GM08714 (cell line): ENCODE measurements around the gene NPPA.
"Not testable (repeated sequence)": the region's sequence is repeated elsewhere in the genome, so short reads cannot be mapped to it uniquely, and the experiment has no call there.

ENCODE experiments used
- H3K4me3 ChIP-seq: fragments of 200-500 bp; sonication (Bioruptor generic); 2 replicates; pipeline ENCODE4 v1.5.1; 2014; ENCODE audit warnings: mild to moderate bottlenecking, low read length, inconsistent platforms
- ZNF274 ChIP-seq: IDR thresholded peaks from 2 replicates; pipeline ENCODE4 v1.6.1; 2012; ENCODE audit warnings: mild to moderate bottlenecking, low read depth, low read length

NPPA gene

DNA sequence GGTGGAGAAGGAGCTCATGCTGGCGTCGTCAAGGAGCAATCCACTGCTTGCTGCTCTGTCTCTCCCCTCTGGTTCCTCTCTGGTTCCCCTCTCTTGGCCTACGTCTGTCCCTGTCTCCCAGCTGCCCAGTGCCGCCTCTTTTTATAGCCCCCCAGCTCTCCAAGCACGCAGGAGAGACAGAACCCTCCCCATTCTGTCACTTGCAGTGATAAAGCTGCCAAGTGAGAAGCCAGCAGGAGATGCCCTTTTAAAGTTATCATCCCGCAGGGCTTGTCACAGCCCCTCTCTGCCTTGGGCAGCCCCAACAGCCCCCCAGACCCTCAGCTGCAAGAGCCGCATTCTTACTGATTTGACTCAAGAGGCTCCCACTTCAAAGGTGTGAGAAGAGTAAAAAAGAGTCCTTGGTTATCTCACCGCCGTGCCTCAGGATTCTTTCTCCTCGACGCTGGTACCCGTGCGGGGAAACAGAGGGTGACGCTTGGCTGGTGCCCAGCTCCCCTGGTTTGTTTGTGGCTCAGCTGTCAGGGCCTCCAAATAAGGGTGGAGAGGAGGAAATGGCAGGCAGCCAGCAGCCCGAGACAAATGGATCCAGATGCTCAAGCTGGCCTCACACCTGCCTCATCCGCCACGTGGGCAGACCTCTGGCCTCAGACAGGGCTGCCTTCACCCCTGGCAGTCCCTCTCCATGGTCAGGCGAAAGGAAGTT lies at the start of gene NPPA:
Gene NPPA, minus strand, starts transcription at position 117 of the 706 bp plus-strand sequence. Its CDS starts 99 bp downstream, at position 18.
- H3K4me3 ChIP-seq: no peak within 1 kb of the TSS
- no peak for TF ChIP-seq ZNF274

DNA sequence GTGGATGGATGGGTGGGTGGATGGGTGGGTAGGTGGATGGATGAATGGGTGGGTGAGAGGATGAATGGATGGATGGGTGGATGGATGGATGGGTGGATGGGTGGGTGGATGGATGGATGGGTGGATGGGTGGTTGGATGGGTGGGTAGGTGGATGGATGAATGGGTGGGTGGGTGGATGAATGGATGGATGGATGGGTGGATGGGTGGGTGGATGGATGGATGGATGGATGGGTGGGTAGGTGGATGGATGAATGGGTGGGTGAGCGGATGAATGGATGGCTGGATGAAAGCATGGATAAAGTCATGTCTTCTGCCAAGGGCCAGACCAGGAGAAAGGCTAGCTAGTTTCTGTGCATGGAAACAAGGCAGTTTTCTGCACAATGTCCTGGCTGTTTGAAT lies 46.9 kb upstream of the NPPA start:
- not testable (repeated sequence) for H3K4me3 ChIP-seq

DNA sequence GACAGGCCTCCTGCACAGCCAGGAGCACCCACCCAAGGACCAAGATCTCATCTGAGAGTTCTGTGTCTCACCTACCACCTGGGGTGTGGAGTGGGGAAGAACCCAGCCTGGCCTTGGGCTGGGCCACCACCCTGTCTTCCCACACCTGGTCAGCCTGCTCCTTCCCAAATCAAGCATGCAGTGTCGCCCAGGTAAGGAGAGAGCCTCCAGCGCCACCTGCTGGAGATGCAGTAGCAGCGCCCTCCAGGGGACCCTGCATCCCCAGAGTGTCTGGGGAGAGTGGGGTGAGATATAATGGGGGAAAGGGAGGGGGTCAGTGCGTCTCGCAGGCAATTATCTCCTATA lies 46.3 kb upstream of the NPPA start:
- no peak for TF ChIP-seq ZNF274
- no peak overlapping the region for H3K4me3 ChIP-seq

DNA sequence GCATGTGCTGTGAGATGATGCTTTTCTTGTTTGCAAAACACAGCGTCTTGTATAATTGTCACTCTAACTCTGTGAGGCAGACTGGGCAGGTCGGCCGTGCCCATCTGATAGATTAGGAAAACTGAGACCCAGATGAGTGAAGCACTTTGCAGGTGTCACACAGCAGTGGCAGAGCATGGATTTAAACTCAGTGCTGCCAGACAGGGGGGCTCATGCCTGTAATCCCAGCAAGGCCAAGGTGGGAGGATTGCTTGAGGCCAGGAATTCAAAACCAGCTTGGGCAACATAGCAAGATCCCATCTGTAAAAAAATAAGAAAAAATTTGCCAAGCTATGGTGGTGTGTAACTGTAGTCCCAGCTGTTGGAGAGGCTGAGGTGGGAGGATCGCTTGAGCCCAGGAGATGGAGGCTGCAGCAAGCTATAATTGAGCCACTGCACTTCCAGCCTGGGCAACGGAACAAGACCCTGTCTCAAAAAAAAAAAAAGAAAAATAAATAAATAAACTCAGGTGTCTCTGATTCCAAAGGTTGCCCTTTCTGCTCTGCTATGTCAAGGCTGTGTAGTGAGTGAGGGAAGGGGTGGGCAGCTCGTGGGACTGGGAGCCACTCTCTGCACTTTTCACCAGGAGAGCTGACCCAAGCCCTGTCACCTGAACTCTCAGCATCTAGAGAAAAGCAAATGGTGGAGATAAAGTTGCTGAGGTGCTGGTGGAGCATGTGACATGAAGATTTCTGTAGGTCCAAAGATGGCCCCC lies 44.0 kb upstream of the NPPA start:
- no peak for TF ChIP-seq ZNF274
- H3K4me3 ChIP-seq: no peak overlapping the region

DNA sequence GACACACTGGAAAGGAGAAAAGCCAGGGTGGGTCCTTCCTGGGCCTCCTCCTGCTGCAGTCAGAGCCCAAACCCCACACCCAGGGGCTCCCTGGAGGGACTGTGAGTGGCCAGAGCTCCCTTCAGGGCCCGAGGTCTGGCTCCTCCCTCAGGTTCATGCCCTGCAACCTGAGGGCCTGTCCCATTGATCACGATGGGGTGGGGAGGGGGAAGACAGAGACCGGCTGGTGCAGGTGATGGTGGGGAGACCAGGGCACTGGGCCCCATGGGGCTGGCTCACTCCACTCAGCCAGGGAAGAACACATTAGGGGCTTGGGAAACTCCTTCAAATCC lies 41.3 kb upstream of the NPPA start:
- no peak overlapping the region for H3K4me3 ChIP-seq
- no peak for TF ChIP-seq ZNF274

DNA sequence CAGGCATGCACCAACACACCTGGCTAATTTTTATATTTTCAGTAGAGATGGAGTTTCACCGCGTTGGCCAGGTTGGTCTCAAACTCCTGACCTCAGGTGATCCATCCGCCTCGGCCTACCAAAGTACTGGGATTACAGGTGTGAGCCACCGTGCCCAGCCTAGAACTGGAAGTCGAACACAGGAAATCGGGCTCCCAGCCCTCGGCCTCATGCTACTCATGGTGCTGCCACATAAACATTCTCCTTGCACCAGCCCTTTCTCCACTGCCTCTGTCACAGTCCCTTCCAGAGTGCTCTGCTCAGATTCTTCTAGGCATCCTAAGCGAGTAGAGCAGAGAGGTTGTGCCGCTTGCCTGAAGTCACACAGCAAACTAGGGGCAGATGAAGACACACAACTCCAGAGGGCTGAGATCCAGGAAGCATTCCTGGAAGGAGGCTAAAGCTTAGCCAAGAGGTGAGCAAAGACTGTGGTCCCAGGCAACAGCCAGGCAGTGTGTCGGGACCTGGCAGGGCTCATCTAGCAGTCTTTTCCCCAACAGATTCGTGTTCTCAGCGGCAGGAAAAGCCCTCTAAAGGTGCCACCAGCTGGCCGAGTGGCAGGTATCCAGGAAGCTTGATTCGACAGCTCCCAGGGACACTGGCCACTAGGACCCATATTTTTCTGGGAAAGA lies 40.8 kb upstream of the NPPA start:
- H3K4me3 ChIP-seq: no peak overlapping the region
- TF ChIP-seq ZNF274: no peak

DNA sequence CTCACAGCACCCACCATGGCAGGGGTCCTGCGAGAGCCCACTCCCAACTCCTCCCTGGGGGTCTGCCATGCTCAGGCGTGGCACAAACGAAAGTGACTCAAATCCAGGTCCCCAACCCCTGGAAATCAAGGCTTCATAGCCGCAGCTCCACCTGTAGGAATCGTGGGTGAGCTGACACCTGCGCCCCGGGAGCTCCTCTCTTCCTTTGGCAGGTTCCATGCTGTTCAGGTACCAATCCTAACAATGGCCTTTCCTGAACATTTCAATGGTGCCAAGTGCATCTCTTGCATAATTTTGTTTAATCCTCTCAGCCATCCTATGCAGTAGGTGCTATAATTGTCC lies 40.1 kb upstream of the NPPA start:
- no peak overlapping the region for H3K4me3 ChIP-seq
- TF ChIP-seq ZNF274: no peak

DNA sequence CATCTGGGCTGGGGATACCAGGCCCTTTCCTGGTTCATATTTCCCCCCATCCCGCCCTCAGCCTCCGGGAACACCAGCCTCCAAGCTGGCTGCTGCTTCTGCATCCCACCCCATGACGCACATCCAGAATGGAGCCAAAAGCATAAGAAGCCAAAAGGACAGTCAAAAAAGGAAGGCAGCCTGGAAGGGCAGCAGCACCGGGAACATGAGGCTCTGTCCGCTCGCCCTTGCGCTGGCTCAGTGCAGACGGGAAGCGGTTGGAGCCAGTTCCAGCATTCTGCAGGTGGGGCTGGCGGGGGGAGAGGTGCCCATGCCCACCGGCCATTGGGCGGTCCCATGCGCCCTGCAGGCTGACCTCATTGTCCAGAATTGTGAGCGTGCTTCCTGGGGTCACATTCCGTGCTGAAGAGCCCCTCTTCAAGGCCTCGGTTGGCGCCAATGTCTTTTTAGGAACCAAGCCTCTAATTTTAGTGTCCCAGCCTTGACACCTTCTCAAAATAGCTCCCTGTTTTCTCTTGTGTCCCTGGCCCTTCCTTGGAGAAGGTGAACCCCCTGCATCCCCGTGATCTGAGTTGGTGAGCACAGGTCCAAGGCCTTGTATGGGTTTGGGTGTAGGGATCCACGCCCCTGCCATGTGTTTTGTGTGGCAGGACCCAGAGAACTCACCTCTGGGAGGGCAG lies 39.5 kb upstream of the NPPA start:
- no peak for TF ChIP-seq ZNF274
- H3K4me3 ChIP-seq: no peak overlapping the region

DNA sequence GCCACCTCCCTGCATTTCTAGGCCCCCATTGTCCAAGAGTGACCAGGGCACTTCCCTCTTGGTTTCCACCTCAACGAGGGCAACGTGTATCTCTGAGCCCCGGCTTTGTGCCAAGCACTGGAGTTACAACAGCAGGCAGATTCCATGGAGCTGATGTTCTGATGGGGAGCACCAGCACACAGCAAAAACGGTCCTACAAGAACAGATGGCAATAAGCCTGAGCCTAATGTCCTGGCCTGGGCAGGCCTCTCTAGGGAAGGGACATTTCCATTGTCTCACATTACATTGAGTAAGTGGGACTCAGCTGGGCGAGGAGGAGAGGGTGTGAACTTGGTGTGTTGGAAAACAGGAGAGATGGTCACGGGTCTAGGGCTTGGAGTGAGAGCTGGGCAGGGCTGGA lies 38.3 kb upstream of the NPPA start:
- H3K4me3 ChIP-seq: no peak overlapping the region
- TF ChIP-seq ZNF274: no peak

DNA sequence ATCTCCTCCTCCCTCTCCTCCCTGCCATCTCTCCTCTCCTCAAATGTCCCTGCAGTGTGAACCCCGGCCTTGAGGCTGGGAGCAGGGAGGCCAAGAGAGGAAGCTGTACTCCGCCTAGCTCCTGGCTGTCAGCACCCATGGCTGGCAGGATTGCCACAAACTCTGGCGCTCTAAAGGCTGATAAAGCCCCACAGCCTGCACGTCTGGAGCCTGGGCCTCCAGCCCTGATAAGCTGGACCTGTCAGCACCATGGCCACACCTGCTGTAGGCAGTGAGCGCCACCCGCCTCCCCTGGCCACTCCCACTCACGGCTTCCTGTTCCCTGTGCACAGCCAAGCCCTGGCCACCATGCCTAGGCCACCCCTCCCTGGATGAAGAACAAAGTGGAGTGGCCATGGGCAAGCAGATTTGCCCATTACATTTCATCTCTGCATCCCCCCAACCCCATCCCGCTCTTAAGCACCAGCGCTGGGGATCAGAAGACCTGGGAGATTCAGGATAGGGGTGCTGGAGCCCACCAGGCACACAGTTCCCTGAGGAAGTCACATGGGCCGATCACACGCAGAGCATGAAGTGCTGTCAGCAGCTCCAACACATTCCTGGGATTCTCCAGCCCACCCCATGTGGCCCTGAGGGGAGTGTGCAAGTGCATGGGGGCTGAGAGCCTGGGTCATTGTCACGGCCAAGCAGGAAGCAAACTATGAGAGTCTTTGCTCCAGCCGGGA lies 35.4 kb upstream of the NPPA start:
- no peak for TF ChIP-seq ZNF274
- no peak overlapping the region for H3K4me3 ChIP-seq

DNA sequence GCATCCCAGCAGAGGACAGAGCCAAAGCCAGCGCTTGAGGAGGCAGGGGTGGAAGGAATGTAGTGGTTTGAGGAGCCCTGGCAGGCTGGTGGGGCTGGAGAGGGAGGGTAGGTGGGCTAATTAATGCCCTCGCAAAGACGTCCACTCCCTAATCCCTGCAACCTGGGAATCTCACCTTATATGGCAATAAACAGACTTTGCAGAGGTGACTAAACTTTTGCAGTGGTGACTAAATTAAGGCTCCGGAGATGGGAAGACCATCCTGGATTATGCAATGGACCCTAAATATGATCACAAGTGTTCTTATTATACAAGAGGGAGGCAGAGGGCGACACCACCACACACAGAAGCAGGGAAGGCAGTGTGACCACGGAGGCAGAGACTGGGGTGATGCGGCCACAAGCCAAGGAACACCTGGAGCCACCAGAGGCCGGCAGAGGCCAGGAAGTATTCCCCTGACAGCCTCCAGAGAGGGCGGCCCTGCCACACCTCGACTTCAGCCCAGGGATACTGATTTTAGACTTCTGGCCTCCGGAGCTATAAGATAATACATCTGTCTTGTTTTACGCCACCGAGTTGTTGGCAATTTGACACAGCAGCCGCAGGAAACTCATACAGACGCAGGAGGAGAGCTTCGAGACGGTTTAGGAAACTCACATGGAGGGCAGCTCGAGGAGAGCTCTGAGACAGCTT lies 34.3 kb upstream of the NPPA start:
- TF ChIP-seq ZNF274: no peak

DNA sequence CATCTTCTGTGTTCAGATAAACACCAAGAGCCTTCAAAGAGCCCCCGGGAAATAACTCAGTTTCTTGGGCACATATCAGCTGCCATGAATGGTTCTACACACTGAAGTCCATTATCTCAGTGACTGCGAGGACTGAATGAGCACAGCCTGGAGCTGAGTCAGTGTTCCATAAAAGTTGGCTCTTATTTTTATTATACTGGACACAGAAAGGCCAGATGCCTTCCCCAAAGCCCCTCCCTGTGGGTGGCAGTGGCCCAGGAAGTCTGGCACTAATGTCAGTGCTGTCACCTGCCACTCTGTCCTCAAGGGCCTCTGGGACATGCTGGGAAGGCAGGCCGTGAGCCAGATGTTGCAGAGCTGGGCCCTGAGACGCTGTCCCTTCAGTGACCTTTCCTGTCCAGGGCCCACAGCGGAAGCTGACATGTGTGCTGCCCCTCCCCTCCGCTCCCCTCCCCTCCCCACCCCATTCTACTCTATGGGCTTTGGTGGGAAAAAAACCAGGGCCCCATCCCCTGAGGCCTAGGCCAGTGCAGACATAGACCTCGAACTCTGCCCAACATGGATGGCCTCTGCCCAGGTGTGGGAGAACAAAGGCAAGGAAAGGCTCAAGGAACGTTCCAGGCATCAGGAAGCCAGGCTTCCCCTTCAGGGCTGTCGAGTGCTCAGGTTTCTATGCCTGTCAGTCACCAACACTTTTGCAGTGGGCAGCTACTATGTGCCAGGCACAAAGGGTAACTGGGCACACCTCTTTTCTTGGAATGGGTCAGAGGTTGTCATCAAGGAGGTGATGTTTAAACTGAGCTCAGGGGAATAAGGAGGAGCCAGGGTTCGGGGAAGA lies 33.5 kb upstream of the NPPA start:
- no peak for TF ChIP-seq ZNF274
- H3K4me3 ChIP-seq: no peak overlapping the region

More for the DNA sequence above, 34.3 kb upstream of the NPPA start:
- H3K4me3 ChIP-seq: no peak overlapping the region

DNA sequence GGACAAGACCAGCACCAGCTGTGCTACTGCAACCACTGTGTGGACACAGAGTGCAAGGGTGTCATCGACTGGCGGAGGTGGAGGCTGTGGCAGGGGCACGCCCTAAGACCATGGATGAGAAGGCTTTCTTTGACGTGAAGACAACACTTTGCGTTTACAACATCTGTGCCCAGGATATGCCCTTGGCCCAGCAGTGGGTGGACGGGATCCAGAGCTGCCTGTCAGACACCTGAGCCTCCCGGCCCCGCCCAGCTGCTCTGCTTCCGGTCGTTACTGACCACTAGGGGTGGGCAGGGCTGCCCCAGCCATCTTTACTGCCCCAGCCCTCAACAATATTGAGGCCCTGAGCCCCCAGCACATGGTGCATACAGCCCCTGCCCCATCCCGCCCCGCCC lies 32.6 kb upstream of the NPPA start:
- no peak for TF ChIP-seq ZNF274
- H3K4me3 ChIP-seq: no peak overlapping the region
